GM12878 (cell line): ENCODE data around the gene ANKS1A.

Source experiments
- ATF3 ChIP-seq: IDR thresholded peaks from 2 replicates; pipeline ENCODE4 v1.6.1; 2011; ENCODE audit warnings: low read depth, mild to moderate bottlenecking, low read length, moderate library complexity, borderline replicate concordance; ENCODE audit errors: extremely low read depth
- BRCA1 ChIP-seq: IDR thresholded peaks from 2 replicates; pipeline ENCODE4 v1.6.1; 2011; ENCODE audit warnings: low read depth, low read length, improper control_type of control experiment
- CEBPB ChIP-seq, 2 experiments: fragments of 150-350 bp in 1 of 2; IDR thresholded peaks; 2 replicates each; pipeline ENCODE4 v1.6.1; 2012 to 2014; ENCODE audit warnings: low read depth in 2 of 2, low read length in 2 of 2, borderline replicate concordance in 1 of 2, inconsistent platforms in 1 of 2
- CTCF ChIP-seq, 3 experiments: IDR thresholded peaks in 2 of 3; conservative IDR thresholded peaks in 1 of 3; 2 replicates each; pipeline ENCODE4 v1.5.1; 2011; ENCODE audit warnings: low read depth in 3 of 3, low read length in 3 of 3, mild to moderate bottlenecking in 3 of 3, control low read depth in 2 of 3, moderate library complexity in 2 of 3, inconsistent platforms in 1 of 3, mixed read lengths in 1 of 3; ENCODE audit not compliant: control insufficient read depth in 2 of 3, insufficient read depth in 1 of 3; ENCODE audit errors: extremely low read depth in 1 of 3
- EZH2 ChIP-seq: IDR thresholded peaks from 2 replicates; pipeline ENCODE4 v1.6.1; 2012; ENCODE audit warnings: low read depth, mild to moderate bottlenecking, control low read depth, inconsistent platforms, low read length, borderline replicate concordance; ENCODE audit not compliant: control insufficient read depth
- HDAC6 ChIP-seq: fragments of 200-600 bp; sonication (generic); IDR thresholded peaks from one replicate; pipeline ENCODE4 v1.8.0; 2017; ENCODE audit warnings: antibody characterized with exemption; ENCODE audit not compliant: unreplicated experiment
- JUND ChIP-seq: IDR thresholded peaks from 2 replicates; pipeline ENCODE4 v1.6.1; 2012; ENCODE audit warnings: low read depth, mild to moderate bottlenecking, low read length, improper control_type of control experiment, moderate library complexity
- KDM1A ChIP-seq: fragments of 200-600 bp; sonication (generic); IDR thresholded peaks from 2 replicates; pipeline ENCODE4 v1.6.1; 2016; ENCODE audit warnings: borderline replicate concordance
- NR2C2 ChIP-seq: IDR thresholded peaks from 2 replicates; pipeline ENCODE4 v1.6.1; 2011; ENCODE audit warnings: borderline replicate concordance, low read depth; ENCODE audit not compliant: control insufficient read depth, insufficient read length
- SREBF1 ChIP-seq: IDR thresholded peaks from 2 replicates; pipeline ENCODE4 v1.6.1; 2012; ENCODE audit warnings: mild to moderate bottlenecking, low read length
- SREBF2 ChIP-seq: IDR thresholded peaks from 2 replicates; pipeline ENCODE4 v1.6.1; 2012; ENCODE audit warnings: mild to moderate bottlenecking, low read length
- TAF1 ChIP-seq: IDR thresholded peaks from 2 replicates; pipeline ENCODE4 v1.6.1; 2011; ENCODE audit warnings: mild to moderate bottlenecking, low read depth, low read length, borderline replicate concordance
- TCF7 ChIP-seq: IDR thresholded peaks from 2 replicates; pipeline ENCODE4 v1.6.1; 2014; ENCODE audit warnings: antibody characterized with exemption, borderline replicate concordance

- TF ChIP-seq CEBPB (IDR thresholded peaks at IDR 0.05; ENCODE audit: borderline replicate concordance in 1 of 2, low read depth in 2 of 2, low read length in 2 of 2) (no peak), CTCF (IDR thresholded peaks at IDR 0.05 in 2 of 3, conservative IDR thresholded peaks at IDR 0.05 in 1 of 3; ENCODE audit: control insufficient read depth in 2 of 3, extremely low read depth in 1 of 3, insufficient read depth in 1 of 3, low read depth in 3 of 3, low read length in 3 of 3) (no peak), TCF7 (no peak), EZH2 (no peak), SREBF1 (no peak), KDM1A (no peak), NR2C2 (no peak), JUND (no peak), HDAC6 (no peak), TAF1 (no peak), ATF3 (no peak), SREBF2 (no peak), BRCA1 (no peak)
Measured at GRCh38 chr6:35091346-35092083, 202.5 kb downstream of the ANKS1A start.
